ENCODE results near the gene CRTAC1. TPM values are rescaled to one million over a fixed set of nuclear protein-coding genes. Genes with fewer than 3 reads are reported as not detected.

CRTAC1 gene
- total and polyA plus RNA-seq, 2 experiments from 2014 or later = 0.30 to 8.0 TPM

DNA sequence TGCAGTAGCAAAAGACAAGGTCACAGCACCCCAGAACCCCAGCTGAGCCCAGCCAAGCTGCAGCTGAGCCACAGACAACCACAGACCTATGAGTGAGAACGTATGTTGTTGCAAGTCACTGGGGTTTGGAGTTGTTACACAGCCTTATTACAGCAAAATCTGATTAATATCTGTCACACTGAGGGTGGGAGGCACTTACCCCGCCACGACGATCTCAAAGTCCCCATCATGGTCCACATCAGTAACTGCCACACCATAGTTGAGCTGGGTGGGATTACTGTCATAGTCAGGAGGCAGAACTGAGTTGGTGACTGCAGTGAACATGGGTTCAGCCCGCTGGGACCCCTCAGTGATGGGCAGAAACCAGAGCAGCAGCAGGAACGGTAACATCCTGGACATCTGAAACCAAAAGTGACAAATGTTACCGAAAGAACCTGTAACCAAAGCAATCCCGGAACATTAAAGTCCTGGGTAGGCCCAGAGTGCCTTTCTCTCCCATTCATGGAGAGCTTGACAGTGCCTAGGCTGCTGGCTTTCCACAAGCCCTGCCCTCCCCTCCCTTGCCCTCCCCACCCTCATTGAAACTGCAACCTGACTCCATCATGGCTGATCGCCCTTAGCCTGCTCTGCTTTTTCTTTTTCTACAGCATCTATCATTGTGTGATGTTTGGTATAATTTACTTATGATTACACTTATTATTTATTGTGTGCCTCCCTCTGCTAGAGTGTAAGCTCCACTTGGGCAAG is 19.3 kb downstream of the CRTAC1 start:
- TF ChIP-seq, protein P1, sequence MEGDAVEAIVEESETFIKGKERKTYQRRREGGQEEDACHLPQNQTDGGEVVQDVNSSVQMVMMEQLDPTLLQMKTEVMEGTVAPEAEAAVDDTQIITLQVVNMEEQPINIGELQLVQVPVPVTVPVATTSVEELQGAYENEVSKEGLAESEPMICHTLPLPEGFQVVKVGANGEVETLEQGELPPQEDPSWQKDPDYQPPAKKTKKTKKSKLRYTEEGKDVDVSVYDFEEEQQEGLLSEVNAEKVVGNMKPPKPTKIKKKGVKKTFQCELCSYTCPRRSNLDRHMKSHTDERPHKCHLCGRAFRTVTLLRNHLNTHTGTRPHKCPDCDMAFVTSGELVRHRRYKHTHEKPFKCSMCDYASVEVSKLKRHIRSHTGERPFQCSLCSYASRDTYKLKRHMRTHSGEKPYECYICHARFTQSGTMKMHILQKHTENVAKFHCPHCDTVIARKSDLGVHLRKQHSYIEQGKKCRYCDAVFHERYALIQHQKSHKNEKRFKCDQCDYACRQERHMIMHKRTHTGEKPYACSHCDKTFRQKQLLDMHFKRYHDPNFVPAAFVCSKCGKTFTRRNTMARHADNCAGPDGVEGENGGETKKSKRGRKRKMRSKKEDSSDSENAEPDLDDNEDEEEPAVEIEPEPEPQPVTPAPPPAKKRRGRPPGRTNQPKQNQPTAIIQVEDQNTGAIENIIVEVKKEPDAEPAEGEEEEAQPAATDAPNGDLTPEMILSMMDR (IDR thresholded peaks at IDR 0.05; ENCODE audit: low read depth, low read length) = no peak
- Histone ChIP-seq H3K4me3 (no peak overlapping the region), H3K4me1 (ENCODE audit: low read depth) (no peaks in the 10 kb centered on the region), H3K36me3 (no peaks in the 10 kb centered on the region), H3K27me3 (peaks cover 23% of the 10 kb centered on the region), H3K27ac (no peak overlapping the region), H3K9me3 (ENCODE audit: low read depth) (no peaks in the 10 kb centered on the region)
- no peak for DNase-seq (ENCODE audit: low read depth in 1 of 2, low spot score in 1 of 2)

DNA sequence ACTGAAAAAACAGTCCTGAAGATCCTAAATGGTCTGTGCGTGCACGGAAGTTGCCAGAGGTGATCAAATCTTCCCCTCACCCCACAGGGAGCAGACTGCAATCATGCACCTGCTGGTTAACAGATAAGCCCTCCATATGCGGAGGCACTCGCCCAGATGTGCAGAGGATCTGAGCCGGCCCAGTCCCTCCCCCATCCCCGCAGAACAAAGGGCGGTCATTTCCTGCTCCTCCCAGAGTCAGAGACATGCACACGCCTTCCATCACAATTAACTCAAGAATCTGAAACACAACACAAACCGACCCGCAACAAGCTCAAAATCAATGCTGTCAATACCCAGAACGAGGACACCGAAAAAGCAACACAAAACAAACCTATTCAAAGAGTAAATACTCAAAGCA is 24.2 kb downstream of the CRTAC1 start:
- TF ChIP-seq, protein P1 (IDR thresholded peaks at IDR 0.05; ENCODE audit: low read depth, low read length) = no peak
- no peak overlapping the region for H3K4me3 ChIP-seq

DNA sequence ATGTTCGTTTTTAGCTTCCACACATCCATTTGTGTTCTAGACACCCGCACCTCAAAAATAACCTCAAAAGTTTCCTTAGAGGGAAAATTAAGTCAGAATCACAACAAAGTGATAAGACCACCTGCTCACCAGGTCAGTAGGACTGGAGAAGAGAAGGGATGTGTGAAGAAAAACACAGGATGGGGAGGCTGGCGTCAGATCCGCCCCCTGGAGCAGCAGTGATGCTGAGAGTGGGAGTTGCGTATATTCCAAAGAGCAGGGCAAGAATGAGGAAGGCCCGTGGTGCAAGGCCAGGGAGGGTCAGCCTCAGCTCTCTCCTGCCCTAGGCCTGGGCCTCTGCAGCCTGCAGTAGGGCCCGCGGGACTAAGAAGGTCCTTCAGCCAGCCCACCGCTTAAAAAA is 28.7 kb downstream of the CRTAC1 start:
- H3K27me3 ChIP-seq = peaks cover 6% of the 10 kb centered on the region
- H3K4me3 ChIP-seq = no peak overlapping the region
- H3K36me3 ChIP-seq = no peaks in the 10 kb centered on the region
- DNase-seq (ENCODE audit: low read depth in 1 of 2, low spot score in 1 of 2) = no peak
- H3K9me3 ChIP-seq (ENCODE audit: low read depth) = no peaks in the 10 kb centered on the region
- TF ChIP-seq, protein P1 (IDR thresholded peaks at IDR 0.05; ENCODE audit: low read depth, low read length) = no peak
- no peaks in the 10 kb centered on the region for H3K4me1 ChIP-seq (ENCODE audit: low read depth)
- no peak overlapping the region for H3K27ac ChIP-seq

More for the DNA sequence above, 24.2 kb downstream of the CRTAC1 start:
- H3K9me3 ChIP-seq (ENCODE audit: low read depth) = no peaks in the 10 kb centered on the region
- no peaks in the 10 kb centered on the region for H3K4me1 ChIP-seq (ENCODE audit: low read depth)
- H3K27ac ChIP-seq = no peak overlapping the region
- no peaks in the 10 kb centered on the region for H3K36me3 ChIP-seq
- H3K27me3 ChIP-seq = peaks cover 19% of the 10 kb centered on the region
- no peak for DNase-seq (ENCODE audit: low read depth in 1 of 2, low spot score in 1 of 2)

DNA sequence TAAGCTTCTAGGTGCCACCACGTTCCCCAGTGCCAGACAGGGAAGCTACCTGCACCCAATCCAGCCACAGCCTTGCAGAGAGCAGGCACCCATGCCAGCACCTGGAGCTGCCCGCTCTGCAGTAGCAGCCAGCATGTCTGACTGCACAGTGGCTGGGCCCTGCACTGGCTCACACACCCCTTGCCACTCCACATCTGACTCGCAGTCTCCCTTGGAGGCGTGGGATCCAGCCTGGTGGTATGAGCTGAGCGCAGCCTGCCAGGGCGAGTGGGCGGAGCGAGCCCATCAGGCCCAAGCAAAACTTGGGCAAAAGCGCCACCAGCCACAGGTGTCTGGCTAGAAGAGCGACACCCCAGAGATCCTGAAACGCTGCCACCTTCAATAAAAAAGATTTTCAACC is 30.1 kb downstream of the CRTAC1 start:
- no peaks in the 10 kb centered on the region for H3K4me1 ChIP-seq (ENCODE audit: low read depth)
- H3K4me3 ChIP-seq = no peak overlapping the region
- TF ChIP-seq, protein P1 (IDR thresholded peaks at IDR 0.05; ENCODE audit: low read depth, low read length) = no peak
- no peak for DNase-seq (ENCODE audit: low read depth in 1 of 2, low spot score in 1 of 2)
- H3K36me3 ChIP-seq = no peaks in the 10 kb centered on the region
- H3K9me3 ChIP-seq (ENCODE audit: low read depth) = no peaks in the 10 kb centered on the region
- H3K27ac ChIP-seq = no peak overlapping the region
- H3K27me3 ChIP-seq = no peaks in the 10 kb centered on the region

DNA sequence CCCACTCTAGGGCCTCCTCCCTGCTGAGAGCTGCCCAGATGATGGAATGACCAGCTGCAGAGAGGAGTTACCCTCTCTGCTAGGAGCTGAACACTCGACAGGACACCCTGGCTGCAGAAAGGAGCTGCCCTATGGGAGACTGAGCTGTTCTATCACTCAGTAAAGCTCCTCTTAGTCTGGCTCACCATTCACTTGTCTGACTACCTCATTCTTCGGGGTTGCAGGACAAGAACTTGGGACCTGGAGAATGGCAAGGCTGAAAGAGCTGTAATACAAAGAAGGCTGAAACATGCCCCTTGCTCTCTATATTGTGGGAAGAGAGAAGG is 30.5 kb downstream of the CRTAC1 start:
- Histone ChIP-seq H3K27me3 (no peaks in the 10 kb centered on the region), H3K27ac (no peak overlapping the region), H3K4me1 (ENCODE audit: low read depth) (no peaks in the 10 kb centered on the region), H3K9me3 (ENCODE audit: low read depth) (no peaks in the 10 kb centered on the region), H3K36me3 (no peaks in the 10 kb centered on the region), H3K4me3 (no peak overlapping the region)
- DNase-seq (ENCODE audit: low read depth in 1 of 2, low spot score in 1 of 2) = no peak
- TF ChIP-seq, protein P1 (IDR thresholded peaks at IDR 0.05; ENCODE audit: low read depth, low read length) = no peak
